MM.1S (cell line): ENCODE data around the gene DIRAS1.

Source experiments
- DNase-seq: peaks from one replicate; pipeline ENCODE4 v3.0.0-alpha.2; 2015
- H2AFZ ChIP-seq: fragments of 300-600 bp; sonication (generic); 2 replicates; pipeline ENCODE4 v1.6.0; 2016; ENCODE audit warnings: antibody characterized with exemption, low read length
- H3F3A ChIP-seq: fragments of 300-600 bp; sonication (generic); 2 replicates; pipeline ENCODE4 v1.6.1; 2016; ENCODE audit warnings: mild to moderate bottlenecking, antibody characterized with exemption, low read length, moderate library complexity, mixed read lengths; ENCODE audit not compliant: insufficient read depth
- H3K27ac ChIP-seq: fragments of 300-600 bp; sonication (generic); 2 replicates; pipeline ENCODE4 v1.5.1; 2016; ENCODE audit warnings: mild to moderate bottlenecking, low read length
- H3K27me3 ChIP-seq: fragments of 300-600 bp; sonication (generic); replicated peaks from 2 replicates; pipeline ENCODE4 v1.6.0; 2016; ENCODE audit warnings: low read length; ENCODE audit not compliant: insufficient read depth
- H3K36me3 ChIP-seq: fragments of 300-600 bp; sonication (generic); replicated peaks from 2 replicates; pipeline ENCODE4 v1.6.1; 2016; ENCODE audit warnings: mild to moderate bottlenecking, low read length, mixed read lengths; ENCODE audit not compliant: insufficient read depth
- H3K4me1 ChIP-seq: fragments of 300-600 bp; sonication (generic); 2 replicates; pipeline ENCODE4 v1.6.1; 2016; ENCODE audit warnings: low read length, mixed read lengths
- H3K4me2 ChIP-seq: fragments of 300-600 bp; sonication (generic); 2 replicates; pipeline ENCODE4 v1.6.0; 2016; ENCODE audit warnings: low read depth, low read length
- H3K4me3 ChIP-seq: fragments of 300-600 bp; sonication (generic); 2 replicates; pipeline ENCODE4 v1.5.1; 2016; ENCODE audit warnings: low read length, mixed read lengths
- H3K79me2 ChIP-seq: fragments of 300-600 bp; sonication (generic); 2 replicates; pipeline ENCODE4 v1.6.1; 2016; ENCODE audit warnings: mixed run types, low read length, mixed read lengths
- H3K9ac ChIP-seq: fragments of 300-600 bp; sonication (generic); 2 replicates; pipeline ENCODE4 v1.6.1; 2016; ENCODE audit warnings: low read length, mixed read lengths
- H3K9me2 ChIP-seq: fragments of 300-600 bp; sonication (generic); replicated peaks from 2 replicates; pipeline ENCODE4 v1.6.1; 2016; ENCODE audit warnings: mild to moderate bottlenecking, low read length, mixed read lengths; ENCODE audit not compliant: insufficient read depth
- H3K9me3 ChIP-seq: fragments of 300-600 bp; sonication (generic); replicated peaks from 2 replicates; pipeline ENCODE4 v1.6.1; 2016; ENCODE audit warnings: mild to moderate bottlenecking, low read length, mixed read lengths; ENCODE audit not compliant: insufficient read depth
- H4K20me1 ChIP-seq: fragments of 300-600 bp; sonication (generic); 2 replicates; pipeline ENCODE4 v1.6.1; 2016; ENCODE audit warnings: mild to moderate bottlenecking, low read length, moderate library complexity, mixed read lengths; ENCODE audit not compliant: insufficient read depth
- CTCF ChIP-seq: fragments of 300-600 bp; sonication (generic); IDR thresholded peaks from 2 replicates; pipeline ENCODE4 v1.5.1; 2016; ENCODE audit warnings: antibody characterized with exemption, low read length, mixed read lengths
- EZH2 ChIP-seq: fragments of 300-600 bp; sonication (generic); optimal IDR thresholded peaks from 2 replicates; pipeline ENCODE3; 2017; ENCODE audit warnings: low read depth, mild to moderate bottlenecking, antibody characterized with exemption, low read length, mixed read lengths
- EZH2phosphoT487 ChIP-seq: fragments of 300-600 bp; sonication (generic); IDR thresholded peaks from 2 replicates; pipeline ENCODE4 v1.6.1; 2018; ENCODE audit warnings: antibody characterized with exemption, low read length

Gene DIRAS1

GRCh38 chr19:2762783-2763496 is 41.8 kb upstream of the DIRAS1 start:
- H4K20me1 ChIP-seq = no peaks in the 10 kb centered on the region
- no peaks in the 10 kb centered on the region for H3F3A ChIP-seq
- no peak for DNase-seq

GRCh38 chr19:2761876-2762782 is 41.0 kb upstream of the DIRAS1 start:
- no peaks in the 10 kb centered on the region; the same call in 1 of the 2 replicates for H3K36me3 ChIP-seq

More at GRCh38 chr19:2762783-2763496, 41.8 kb upstream of the DIRAS1 start:
- Histone ChIP-seq H2AFZ (no peak overlapping the region), H3K79me2 (peaks cover 6% of the 10 kb centered on the region), H3K9me2 (no peaks in the 10 kb centered on the region), H3K4me3 (no peak overlapping the region), H3K4me1 (no peaks in the 10 kb centered on the region), H3K4me2 (no peak overlapping the region), H3K9ac (no peak overlapping the region), H3K36me3 (peaks cover 5% of the 10 kb centered on the region; the same call in 1 of the 2 replicates), H3K9me3 (no peaks in the 10 kb centered on the region), H3K27ac (no peak overlapping the region), H3K27me3 (no peaks in the 10 kb centered on the region)
- TF ChIP-seq CTCF (no peak), EZH2phosphoT487 (no peak), EZH2 (no peak)

GRCh38 chr19:2761309-2761677 is 40.1 kb upstream of the DIRAS1 start:
- no peak overlapping the region for H3K4me3 ChIP-seq
- H2AFZ ChIP-seq = no peak overlapping the region
- no peaks in the 10 kb centered on the region; the same call in 1 of the 2 replicates for H3K36me3 ChIP-seq
- H3K9me2 ChIP-seq = no peaks in the 10 kb centered on the region
- no peak overlapping the region for H3K9ac ChIP-seq
- H3K79me2 ChIP-seq = 0 out of 2 replicates have a peak, but pooled peaks cover 3% of the 10 kb centered on the region
- no peak overlapping the region for H3K4me2 ChIP-seq
- DNase-seq = no peak
- no peak for TF ChIP-seq EZH2
- TF ChIP-seq EZH2phosphoT487 = no peak
- TF ChIP-seq CTCF = no peak
- H3K4me1 ChIP-seq = no peaks in the 10 kb centered on the region
- H4K20me1 ChIP-seq = no peaks in the 10 kb centered on the region
- no peak overlapping the region for H3K27ac ChIP-seq
- H3K9me3 ChIP-seq = no peaks in the 10 kb centered on the region
- H3F3A ChIP-seq = no peaks in the 10 kb centered on the region
- H3K27me3 ChIP-seq = no peaks in the 10 kb centered on the region

More at GRCh38 chr19:2761876-2762782, 41.0 kb upstream of the DIRAS1 start:
- H3F3A ChIP-seq = no peaks in the 10 kb centered on the region
- H3K9me2 ChIP-seq = no peaks in the 10 kb centered on the region
- H3K27me3 ChIP-seq = no peaks in the 10 kb centered on the region
- TF ChIP-seq CTCF (no peak), EZH2 (no peak), EZH2phosphoT487 (no peak)
- H4K20me1 ChIP-seq = no peaks in the 10 kb centered on the region
- H3K4me3 ChIP-seq = no peak overlapping the region
- no peak overlapping the region for H2AFZ ChIP-seq
- no peak overlapping the region for H3K27ac ChIP-seq
- H3K9ac ChIP-seq = no peak overlapping the region
- no peaks in the 10 kb centered on the region for H3K4me1 ChIP-seq
- H3K79me2 ChIP-seq = 0 out of 2 replicates have a peak, but pooled peaks cover 3% of the 10 kb centered on the region
- H3K9me3 ChIP-seq = no peaks in the 10 kb centered on the region
- no peak for DNase-seq
- H3K4me2 ChIP-seq = no peak overlapping the region
